Breast epithelium (tissue), 3 donors: ENCODE results near the gene ZNF668.
"Not testable (repeated sequence)": the region's sequence is repeated elsewhere in the genome, so short reads cannot be mapped to it uniquely, and the experiment has no call there.

ENCODE experiments used
- CTCF ChIP-seq, 3 donors: fragments of 450-650 bp; IDR thresholded peaks; one replicate each; pipeline ENCODE4 v1.5.1; 2016 to 2017; ENCODE audit warnings: antibody characterized with exemption in 3 of 3, mild to moderate bottlenecking in 3 of 3, moderate library complexity in 3 of 3
- POLR2A ChIP-seq: fragments of 450-650 bp; IDR thresholded peaks from one replicate; pipeline ENCODE4 v1.6.1; 2016; ENCODE audit warnings: antibody characterized with exemption, mild to moderate bottlenecking, moderate library complexity
- POLR2AphosphoS5 ChIP-seq, 3 donors: sonication (generic); formaldehyde crosslinking; IDR thresholded peaks; one replicate each; pipeline ENCODE4 v1.6.1; 2017; ENCODE audit warnings: antibody characterized with exemption in 3 of 3

DNA sequence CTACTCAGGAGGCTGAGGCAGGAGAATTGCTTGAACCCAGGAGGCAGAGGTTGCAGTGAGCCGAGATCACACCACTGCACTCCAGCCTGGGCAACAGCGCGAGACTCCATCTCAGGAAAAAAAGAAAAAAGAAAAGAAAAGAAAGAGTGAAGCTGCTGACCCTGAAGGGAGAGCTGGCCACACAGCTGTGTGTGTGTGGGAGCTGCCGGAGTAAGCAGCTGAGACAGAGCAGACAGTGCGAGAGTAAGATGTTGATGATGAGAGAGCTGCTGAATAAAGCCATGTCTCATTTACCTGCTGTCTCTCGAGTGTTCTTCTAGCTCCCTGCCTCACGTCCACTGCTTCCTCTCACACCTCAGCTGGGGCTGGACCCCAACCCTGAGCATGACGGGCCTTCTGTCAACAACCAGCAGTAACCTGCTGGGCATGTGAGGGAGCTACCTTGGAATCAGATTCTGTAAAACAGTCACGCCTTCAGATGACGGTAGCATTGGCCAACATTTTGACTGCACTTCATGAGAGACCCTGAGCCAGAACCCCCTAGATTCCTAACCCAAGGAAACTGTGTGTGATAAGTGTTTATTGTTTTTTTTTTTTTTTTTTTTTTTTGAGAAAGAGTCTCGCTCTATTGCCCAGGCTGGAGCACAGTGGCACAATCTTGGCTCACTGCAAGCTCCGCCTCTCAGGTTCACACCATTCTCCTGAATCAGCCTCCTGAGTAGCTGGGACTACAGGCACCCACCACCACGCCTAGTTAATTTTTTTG lies 27.0 kb upstream of the ZNF668 start:
- not testable (repeated sequence) for TF ChIP-seq CTCF (IDR thresholded peaks at IDR 0.05); POLR2AphosphoS5 (IDR thresholded peaks at IDR 0.05); POLR2A
